GM06990 (cell line): ENCODE data around the gene MAD1L1.

Source experiments
- DNase-seq: peaks from one replicate; pipeline ENCODE4 v3.0.0-alpha.2; 2011; ENCODE audit not compliant: insufficient read length; ENCODE audit errors: extremely low read depth
- H3K27me3 ChIP-seq: replicated peaks from 2 replicates; pipeline ENCODE4 v1.6.0; 2011; ENCODE audit warnings: low read length; ENCODE audit not compliant: control insufficient read depth, insufficient read depth
- H3K36me3 ChIP-seq: 2 replicates; pipeline ENCODE4 v1.5.1; 2011; ENCODE audit warnings: low read length; ENCODE audit not compliant: control insufficient read depth, insufficient read depth
- H3K4me3 ChIP-seq: replicated peaks from 2 replicates; pipeline ENCODE4 v1.5.1; 2011; ENCODE audit warnings: low read depth, mild to moderate bottlenecking, control low read depth, low read length
- TF ChIP-seq, protein P1 (sequence below): IDR thresholded peaks from 2 replicates; pipeline ENCODE4 v1.5.1; 2011; ENCODE audit warnings: low read length, control low read depth, mild to moderate bottlenecking, inconsistent platforms; ENCODE audit not compliant: insufficient read depth, poor library complexity, severe bottlenecking

Gene MAD1L1

GRCh38 chr7:1908823-1909420 is 323.8 kb downstream of the MAD1L1 start:
- H3K36me3 ChIP-seq = no peaks in the 10 kb centered on the region; the same call in none of the 2 replicates
- DNase-seq = no peak
- no peak overlapping the region for H3K4me3 ChIP-seq
- no peaks in the 10 kb centered on the region for H3K27me3 ChIP-seq
- TF ChIP-seq, protein P1, sequence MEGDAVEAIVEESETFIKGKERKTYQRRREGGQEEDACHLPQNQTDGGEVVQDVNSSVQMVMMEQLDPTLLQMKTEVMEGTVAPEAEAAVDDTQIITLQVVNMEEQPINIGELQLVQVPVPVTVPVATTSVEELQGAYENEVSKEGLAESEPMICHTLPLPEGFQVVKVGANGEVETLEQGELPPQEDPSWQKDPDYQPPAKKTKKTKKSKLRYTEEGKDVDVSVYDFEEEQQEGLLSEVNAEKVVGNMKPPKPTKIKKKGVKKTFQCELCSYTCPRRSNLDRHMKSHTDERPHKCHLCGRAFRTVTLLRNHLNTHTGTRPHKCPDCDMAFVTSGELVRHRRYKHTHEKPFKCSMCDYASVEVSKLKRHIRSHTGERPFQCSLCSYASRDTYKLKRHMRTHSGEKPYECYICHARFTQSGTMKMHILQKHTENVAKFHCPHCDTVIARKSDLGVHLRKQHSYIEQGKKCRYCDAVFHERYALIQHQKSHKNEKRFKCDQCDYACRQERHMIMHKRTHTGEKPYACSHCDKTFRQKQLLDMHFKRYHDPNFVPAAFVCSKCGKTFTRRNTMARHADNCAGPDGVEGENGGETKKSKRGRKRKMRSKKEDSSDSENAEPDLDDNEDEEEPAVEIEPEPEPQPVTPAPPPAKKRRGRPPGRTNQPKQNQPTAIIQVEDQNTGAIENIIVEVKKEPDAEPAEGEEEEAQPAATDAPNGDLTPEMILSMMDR = no peak

GRCh38 chr7:1907751-1908365 is 324.9 kb downstream of the MAD1L1 start:
- H3K27me3 ChIP-seq = no peaks in the 10 kb centered on the region
- no peaks in the 10 kb centered on the region; the same call in none of the 2 replicates for H3K36me3 ChIP-seq
- DNase-seq = no peak
- TF ChIP-seq, protein P1 = no peak
- no peak overlapping the region for H3K4me3 ChIP-seq

GRCh38 chr7:1906988-1907745 is 325.6 kb downstream of the MAD1L1 start:
- Histone ChIP-seq H3K36me3 (no peaks in the 10 kb centered on the region; the same call in none of the 2 replicates), H3K4me3 (no peak overlapping the region), H3K27me3 (no peaks in the 10 kb centered on the region)
- DNase-seq = no peak
- TF ChIP-seq, protein P1 = no peak

- TF ChIP-seq, protein P1 = no peak
Observed at GRCh38 chr7:1906087-1906830, 326.5 kb downstream of the MAD1L1 start.

DNA sequence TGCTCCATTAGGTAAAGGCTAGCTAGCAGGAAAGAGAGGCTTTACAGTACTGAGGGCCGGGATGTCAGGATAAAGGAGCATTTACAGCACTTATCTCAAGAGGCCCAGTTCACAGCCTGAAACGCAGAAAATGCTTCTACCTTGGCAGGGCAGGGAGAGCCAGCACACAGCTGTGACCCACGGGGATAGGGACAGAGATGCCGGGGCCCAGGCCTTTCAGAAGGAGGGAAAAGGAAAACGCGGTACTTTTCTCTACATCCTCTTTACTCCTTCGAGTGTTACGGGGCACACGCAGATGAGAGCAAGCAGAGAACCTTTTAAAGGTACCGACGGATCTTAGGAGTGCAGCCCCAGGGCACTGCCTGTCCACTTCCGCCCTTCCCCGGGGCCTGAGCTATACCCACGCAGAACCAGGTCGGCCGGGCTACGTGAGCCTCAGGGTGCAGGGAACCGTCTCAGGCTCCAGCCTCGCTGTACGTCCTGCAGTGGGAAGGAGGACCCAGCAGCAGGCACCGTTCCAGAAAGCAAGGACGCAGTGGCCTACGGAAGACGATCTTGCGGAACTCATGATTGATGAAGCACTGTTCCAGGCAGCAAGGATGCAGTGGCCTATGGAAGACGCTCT is 330.4 kb downstream of the MAD1L1 start:
- TF ChIP-seq, protein P1 = no peak
- no peak for DNase-seq
- H3K27me3 ChIP-seq = no peaks in the 10 kb centered on the region
- no peak overlapping the region for H3K4me3 ChIP-seq
- peaks cover 8% of the 10 kb centered on the region for H3K36me3 ChIP-seq

More at GRCh38 chr7:1906087-1906830, 326.5 kb downstream of the MAD1L1 start:
- no peak for DNase-seq
- H3K27me3 ChIP-seq = no peaks in the 10 kb centered on the region
- H3K36me3 ChIP-seq = no peaks in the 10 kb centered on the region; the same call in none of the 2 replicates
- no peak overlapping the region for H3K4me3 ChIP-seq
